PC-9 (cell line): ENCODE data around the gene GATAD2B. TPM values are rescaled to one million over a fixed set of nuclear protein-coding genes. Genes with fewer than 3 reads are reported as not detected.

Experiments
- BruUV-seq: library from RNA; stranded (reverse); fragments of 400-500 nt; replicated peaks from 2 replicates; lab custom pipeline; 2021; lab: Mats Ljungman, UMichigan
- CTCF ChIA-PET: fragments of 300-600 bp; sonication (Branson Sonifier 250); formaldehyde crosslinking; loops from one replicate; lab custom pipeline; 2022; ENCODE audit warnings: antibody characterized with exemption; lab: Charles Lee
- POLR2A ChIA-PET: fragments of 300-600 bp; sonication (Branson Sonifier 250); formaldehyde crosslinking; loops from one replicate; lab custom pipeline; 2022; ENCODE audit warnings: antibody characterized with exemption; ENCODE audit not compliant: unreplicated experiment; lab: Charles Lee
- DNase-seq, 2 experiments: peaks; one replicate each; pipeline versions ENCODE4 v3.0.0 to v3.0.0-alpha.2; 2015 to 2022; ENCODE audit warnings: mixed read lengths in 1 of 2
- H2AFZ ChIP-seq: fragments of 200-600 bp; sonication (generic); 2 replicates; pipeline ENCODE4 v1.8.1; 2017; ENCODE audit warnings: antibody characterized with exemption
- H3F3A ChIP-seq: fragments of 200-600 bp; sonication (generic); 2 replicates; pipeline ENCODE4 v1.8.1; 2017; ENCODE audit warnings: antibody characterized with exemption, mild to moderate bottlenecking, low read depth; ENCODE audit not compliant: insufficient read depth
- H3K27ac ChIP-seq: fragments of 200-600 bp; sonication (generic); 2 replicates; pipeline ENCODE4 v1.6.1; 2016; ENCODE audit warnings: mixed run types
- H3K27me3 ChIP-seq: fragments of 200-600 bp; sonication (generic); 2 replicates; pipeline ENCODE4 v1.6.1; 2016; ENCODE audit warnings: low read depth, mixed run types; ENCODE audit not compliant: insufficient read depth
- H3K36me3 ChIP-seq: fragments of 200-600 bp; sonication (generic); 2 replicates; pipeline ENCODE4 v1.6.1; 2016; ENCODE audit warnings: low read depth, mixed run types
- H3K4me1 ChIP-seq: fragments of 200-600 bp; sonication (generic); replicated peaks from 2 replicates; pipeline ENCODE4 v1.6.1; 2016; ENCODE audit warnings: mixed run types; ENCODE audit not compliant: insufficient read depth
- H3K4me2 ChIP-seq: fragments of 200-600 bp; sonication (generic); 2 replicates; pipeline ENCODE4 v1.6.1; 2017; ENCODE audit warnings: mixed run types
- H3K4me3 ChIP-seq: fragments of 200-600 bp; sonication (generic); 2 replicates; pipeline ENCODE4 v1.6.1; 2016; ENCODE audit warnings: mixed run types
- H3K79me2 ChIP-seq: fragments of 200-600 bp; sonication (generic); 2 replicates; pipeline ENCODE4 v1.6.1; 2017; ENCODE audit warnings: low read depth, mixed run types
- H3K9me2 ChIP-seq: fragments of 200-600 bp; sonication (generic); 2 replicates; pipeline ENCODE4 v1.8.1; 2017; ENCODE audit warnings: mild to moderate bottlenecking; ENCODE audit not compliant: insufficient read depth
- H3K9me3 ChIP-seq: fragments of 200-600 bp; sonication (generic); 2 replicates; pipeline ENCODE4 v1.8.1; 2016; ENCODE audit warnings: low read depth; ENCODE audit not compliant: insufficient read depth
- H4K20me1 ChIP-seq: fragments of 200-600 bp; sonication (generic); 2 replicates; pipeline ENCODE4 v1.8.1; 2017; ENCODE audit not compliant: insufficient read depth
- CTCF ChIP-seq: fragments of 200-600 bp; sonication (generic); conservative IDR thresholded peaks from 2 replicates; pipeline ENCODE4 v1.6.1; 2017; ENCODE audit warnings: mixed run types, antibody characterized with exemption, mild to moderate bottlenecking, moderate library complexity
- EZH2 ChIP-seq: fragments of 200-600 bp; sonication (generic); IDR thresholded peaks from 2 replicates; pipeline ENCODE4 v1.8.0; 2017; ENCODE audit warnings: antibody characterized with exemption, low read depth
- intact Hi-C: fragments of 100-400 bp; cut with micrococcal nuclease; formaldehyde crosslinking; loops from one replicate; pipeline ENCODE4 v1.10.0; 2022; ENCODE audit not compliant: unreplicated experiment
- microRNA-seq: library from miRNA; unstranded; fragments of <30 nt; microRNA quantifications from one replicate; pipeline ENCODE4 v1.2.0, GENCODE V29; 2021; ENCODE audit warnings: borderline number of aligned reads, borderline replicate concordance
- total RNA-seq: library from RNA; stranded (reverse); gene quantifications from 2 replicates; pipeline ENCODE4 v1.2.3, GENCODE V29; 2021

The GATAD2B gene
- total RNA-seq, 1 experiment from 2014 or later, result 56.1 TPM

GRCh38 chr1:153764310-153764709 lies 158.5 kb downstream of the GATAD2B start:
- Histone ChIP-seq H3K4me2 (no peak overlapping the region), H4K20me1 (no peaks in the 10 kb centered on the region), H3K9me3 (no peaks in the 10 kb centered on the region), H3K4me1 (no peaks in the 10 kb centered on the region), H3F3A (no peaks in the 10 kb centered on the region), H3K27ac (no peak overlapping the region), H3K79me2 (no peaks in the 10 kb centered on the region), H2AFZ (no peak overlapping the region), H3K36me3 (peaks cover 19% of the 10 kb centered on the region), H3K9me2 (no peaks in the 10 kb centered on the region), H3K27me3 (no peaks in the 10 kb centered on the region), H3K4me3 (no peak overlapping the region)
- ChIA-PET POLR2A (no interaction called here), CTCF (interaction anchor here (0.5 kb wide), 1 partner anchor 663 kb away, joined by 4 read pairs; no protein-coding TSS in a partner anchor)
- no peak for TF ChIP-seq CTCF
- no peak for TF ChIP-seq EZH2
- no TSS peak for BruUV-seq
- DNase-seq, result no peak
- intact Hi-C loops, result no loop called here

- Histone ChIP-seq H4K20me1 (no peaks in the 10 kb centered on the region), H3K27ac (no peak overlapping the region), H3K4me1 (no peaks in the 10 kb centered on the region), H3K4me2 (no peak overlapping the region), H3K27me3 (no peaks in the 10 kb centered on the region), H3F3A (no peaks in the 10 kb centered on the region), H3K36me3 (peaks cover 19% of the 10 kb centered on the region), H3K9me2 (no peaks in the 10 kb centered on the region), H3K79me2 (no peaks in the 10 kb centered on the region), H3K4me3 (no peak overlapping the region), H3K9me3 (no peaks in the 10 kb centered on the region), H2AFZ (no peak overlapping the region)
- ChIA-PET CTCF (interaction anchor here (0.5 kb wide), 1 partner anchor 663 kb away, joined by 4 read pairs; no protein-coding TSS in a partner anchor), POLR2A (no interaction called here)
- DNase-seq, result no peak
- no peak for TF ChIP-seq CTCF
- no peak for TF ChIP-seq EZH2
- intact Hi-C loops, result no loop called here
- BruUV-seq, result no TSS peak
Measured at GRCh38 chr1:153763365-153764225, 159.2 kb downstream of the GATAD2B start.

- Histone ChIP-seq H4K20me1 (no peaks in the 10 kb centered on the region), H3K36me3 (peaks cover 6% of the 10 kb centered on the region), H3K4me2 (no peak overlapping the region), H3K4me1 (no peaks in the 10 kb centered on the region), H3K9me2 (no peaks in the 10 kb centered on the region), H3K4me3 (no peak overlapping the region), H3K27ac (no peak overlapping the region), H3K79me2 (no peaks in the 10 kb centered on the region), H3K9me3 (no peaks in the 10 kb centered on the region), H3F3A (no peaks in the 10 kb centered on the region), H3K27me3 (no peaks in the 10 kb centered on the region), H2AFZ (no peak overlapping the region)
- BruUV-seq, result no TSS peak
- DNase-seq, result no peak
- ChIA-PET CTCF (no interaction called here), POLR2A (no interaction called here)
- no peak for TF ChIP-seq CTCF
- TF ChIP-seq EZH2, result no peak
- intact Hi-C loops, result no loop called here
Measured at GRCh38 chr1:153760440-153760839, 162.3 kb downstream of the GATAD2B start.

Small RNA genes lying within 50 kb of the gene (microRNA-seq; reads per million reads assigned to microRNA genes)
- gene MIR6737, result not detected

Other genes starting within 250 kb of the GATAD2B start
- 0.53 and 0.98 TPM in 2 replicates for gene NPR1, start 244.3 kb downstream of the GATAD2B start, total RNA-seq
- 62.5 and 91.7 TPM in 2 replicates for gene INTS3, start 194.9 kb downstream of the GATAD2B start, total RNA-seq
- 14.4 and 17.1 TPM in 2 replicates for gene SLC27A3, start 147.6 kb downstream of the GATAD2B start, total RNA-seq
- gene DENND4B, start 23.7 kb upstream of the GATAD2B start, total RNA-seq, result 41.3 and 52.7 TPM in 2 replicates
- gene CRTC2, start 35.6 kb upstream of the GATAD2B start, total RNA-seq, result 44.5 and 63.6 TPM in 2 replicates
- gene SLC39A1, start 40.6 kb upstream of the GATAD2B start, total RNA-seq, result 141 and 164 TPM in 2 replicates
- gene CREB3L4, start 44.9 kb upstream of the GATAD2B start, total RNA-seq, result 23.4 and 25.9 TPM in 2 replicates
- gene JTB, start 54.7 kb upstream of the GATAD2B start, total RNA-seq, result 106 and 108 TPM in 2 replicates
- 69.9 and 73.6 TPM in 2 replicates for gene RAB13, start 63.4 kb upstream of the GATAD2B start, total RNA-seq
- gene RPS27, start 67.8 kb upstream of the GATAD2B start, total RNA-seq, result 898 and 1,409 TPM in 2 replicates
- gene NUP210L, start 232.1 kb upstream of the GATAD2B start, total RNA-seq, result not detected in 2 replicates